ENCODE measurements around the gene SMU1.

SMU1 gene

DNA sequence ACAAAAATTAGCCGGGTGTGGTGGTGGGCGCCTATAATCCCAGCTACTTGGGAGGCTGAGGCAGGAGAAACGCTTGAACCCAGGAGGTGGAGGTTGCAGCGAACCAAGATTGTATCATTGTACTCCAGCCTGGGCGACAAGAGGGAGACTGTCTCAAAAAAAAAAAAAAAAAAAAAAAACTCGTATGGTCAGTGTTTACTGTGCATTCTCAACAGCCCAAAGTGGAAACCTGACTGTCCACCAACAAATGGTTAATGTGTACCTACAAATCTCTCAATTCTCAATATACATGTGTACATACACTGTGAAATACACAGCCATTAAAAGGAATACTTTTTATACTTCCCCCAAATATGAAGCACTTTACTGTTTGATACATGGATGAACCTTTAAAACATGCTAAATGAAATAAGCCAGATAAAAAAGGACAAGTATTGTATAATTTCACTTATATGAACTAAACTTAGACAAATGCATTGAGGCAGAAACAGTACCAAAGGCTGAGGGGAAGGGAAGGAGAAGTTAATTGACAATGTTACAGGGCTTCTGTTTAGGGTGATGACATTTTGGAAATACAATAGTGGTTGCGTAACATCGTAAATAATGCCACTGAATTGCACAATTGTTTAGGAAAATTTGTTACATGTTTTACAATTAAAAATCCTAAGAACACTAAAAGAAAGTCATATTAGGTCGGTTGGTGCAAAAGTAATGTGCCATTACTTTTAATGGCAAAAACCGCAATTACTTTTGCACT, 34.9 kb downstream of the SMU1 start:
- Histone ChIP-seq H3K4me1 (ENCODE audit: control insufficient read depth, insufficient read depth, low read length) (no peaks in the 10 kb centered on the region; the same call in 1 of the 2 replicates), H3K9me3 (ENCODE audit: control insufficient read depth, insufficient read depth, low read depth, low read length) (no peaks in the 10 kb centered on the region), H3K36me3 (ENCODE audit: control insufficient read depth in 2 of 2, insufficient read depth in 1 of 2, low read length in 2 of 2) (peaks cover 30 to 58% of the 10 kb centered on the region in 2 experiments), H3K4me3 (ENCODE audit: low read depth, low read length) (no peak overlapping the region), H3K27ac (ENCODE audit: extremely low read depth, low read depth, low read length) (no peak overlapping the region)
- ChIA-PET CTCF (interaction anchor here (0.7 kb wide), 1 partner anchor 185 kb away, joined by 5 read pairs; no protein-coding TSS in a partner anchor), POLR2A (interaction anchor here (0.6 to 7.8 kb wide), 3 partner anchors 16 to 467 kb away, joined by 3 to 78 read pairs (median 4); partner anchors contain the start of genes DNAJA1 and NFX1)
- TF ChIP-seq ZNF362 (tag by site-specific recombination; IDR thresholded peaks at IDR 0.05) (peak; percentile 56; the same call in 1 of the 2 replicates), TSHZ1 (tag by site-specific recombination; IDR thresholded peaks at IDR 0.05; ENCODE audit: borderline replicate concordance) (no peak), OSR2 (tag by site-specific recombination; IDR thresholded peaks at IDR 0.05) (peak; percentile 72), ZNF654 (tag by site-specific recombination; IDR thresholded peaks at IDR 0.05; ENCODE audit: low read depth) (no peak), ZNF148 (tag by site-specific recombination; IDR thresholded peaks at IDR 0.05; ENCODE audit: borderline replicate concordance) (no peak), ZNF670 (tag by site-specific recombination; IDR thresholded peaks at IDR 0.05; ENCODE audit: low read depth) (no peak), ZNF785 (tag by site-specific recombination; IDR thresholded peaks at IDR 0.05) (no peak), SP7 (tag by site-specific recombination; IDR thresholded peaks at IDR 0.05) (peak; percentile 24; the same call in 1 of the 2 replicates), PRDM6 (tag by site-specific recombination; IDR thresholded peaks at IDR 0.05) (0 out of 2 replicates have a peak, but pooled peaks have one; percentile 9), KLF1 (tag by site-specific recombination; IDR thresholded peaks at IDR 0.05) (no peak), ZNF221 (tag by site-specific recombination; IDR thresholded peaks at IDR 0.05; ENCODE audit: borderline replicate concordance) (no peak), ZNF18 (tag by site-specific recombination; IDR thresholded peaks at IDR 0.05) (no peak), EGR2 (tag by site-specific recombination; IDR thresholded peaks at IDR 0.05; ENCODE audit: low read depth) (no peak), ZNF548 (tag by site-specific recombination; IDR thresholded peaks at IDR 0.05) (no peak)
